ENCODE measurements around the gene SLC7A14.

SLC7A14 gene

GRCh38 chr3:170493712-170494182, 92.1 kb downstream of the SLC7A14 start:
- CTCF ChIA-PET, result no interaction called here
- no peak for DNase-seq
- H3K27ac ChIP-seq (ENCODE audit: insufficient read depth in 1 of 2, low read depth in 1 of 2, low read length in 2 of 2, poor library complexity in 1 of 2, severe bottlenecking in 2 of 2), result no peak overlapping the region

GRCh38 chr3:170491901-170492300, 94.0 kb downstream of the SLC7A14 start:
- ChIA-PET CTCF (interaction anchor here (1.3 kb wide), 1 partner anchor 31 kb away, joined by 3 read pairs; no protein-coding TSS in a partner anchor), POLR2A (no interaction called here)
- no peak for DNase-seq
- no peak overlapping the region for H3K4me3 ChIP-seq (ENCODE audit: control insufficient read depth in 1 of 7, extremely low read depth in 1 of 7, insufficient read depth in 4 of 7, low read depth in 2 of 7, low read length in 6 of 7)
- H3K36me3 ChIP-seq (ENCODE audit: control insufficient read depth in 4 of 4, insufficient read depth in 4 of 4, low read length in 3 of 4), result no peaks in the 10 kb centered on the region
- peaks cover 0 to 6% (median 2%) of the 10 kb centered on the region in 5 experiments for H3K27me3 ChIP-seq (replicated peaks in 2 of 5; ENCODE audit: control insufficient read depth in 4 of 5, insufficient read depth in 5 of 5, low read length in 4 of 5)
- no peaks in the 10 kb centered on the region for H3K4me1 ChIP-seq (ENCODE audit: control extremely low read depth in 1 of 4, control insufficient read depth in 4 of 4, insufficient read depth in 4 of 4, low read length in 3 of 4)
- H3K27ac ChIP-seq (ENCODE audit: insufficient read depth in 1 of 2, low read depth in 1 of 2, low read length in 2 of 2, poor library complexity in 1 of 2, severe bottlenecking in 2 of 2), result no peak overlapping the region
- no peaks in the 10 kb centered on the region for H3K9me3 ChIP-seq (ENCODE audit: control extremely low read depth in 1 of 5, control insufficient read depth in 4 of 5, insufficient read depth in 2 of 5, low read depth in 1 of 5, low read length in 4 of 5)
- 100% methylated on average over 3 of the region's 3 CpGs for WGBS (ENCODE audit: insufficient coverage)

More at GRCh38 chr3:170493712-170494182, 92.1 kb downstream of the SLC7A14 start:
- POLR2A ChIA-PET, result no interaction called here
- Histone ChIP-seq H3K4me1 (ENCODE audit: control extremely low read depth in 1 of 4, control insufficient read depth in 4 of 4, insufficient read depth in 4 of 4, low read length in 3 of 4) (no peaks in the 10 kb centered on the region), H3K27me3 (replicated peaks in 2 of 5; ENCODE audit: control insufficient read depth in 4 of 5, insufficient read depth in 5 of 5, low read length in 4 of 5) (peaks cover 0 to 3% (median 0%) of the 10 kb centered on the region in 5 experiments), H3K36me3 (ENCODE audit: control insufficient read depth in 4 of 4, insufficient read depth in 4 of 4, low read length in 3 of 4) (no peaks in the 10 kb centered on the region), H3K4me3 (ENCODE audit: control insufficient read depth in 1 of 7, extremely low read depth in 1 of 7, insufficient read depth in 4 of 7, low read depth in 2 of 7, low read length in 6 of 7) (no peak overlapping the region), H3K9me3 (ENCODE audit: control extremely low read depth in 1 of 5, control insufficient read depth in 4 of 5, insufficient read depth in 2 of 5, low read depth in 1 of 5, low read length in 4 of 5) (no peaks in the 10 kb centered on the region)
- WGBS (ENCODE audit: insufficient coverage), result no CpG with 5 or more reads among the region's 2 CpGs

- Histone ChIP-seq H3K27ac (ENCODE audit: insufficient read depth in 1 of 2, low read depth in 1 of 2, low read length in 2 of 2, poor library complexity in 1 of 2, severe bottlenecking in 2 of 2) (no peak overlapping the region), H3K9me3 (ENCODE audit: control extremely low read depth in 1 of 5, control insufficient read depth in 4 of 5, insufficient read depth in 2 of 5, low read depth in 1 of 5, low read length in 4 of 5) (no peaks in the 10 kb centered on the region), H3K36me3 (ENCODE audit: control insufficient read depth in 4 of 4, insufficient read depth in 4 of 4, low read length in 3 of 4) (no peaks in the 10 kb centered on the region), H3K4me1 (ENCODE audit: control extremely low read depth in 1 of 4, control insufficient read depth in 4 of 4, insufficient read depth in 4 of 4, low read length in 3 of 4) (no peaks in the 10 kb centered on the region), H3K27me3 (replicated peaks in 2 of 5; ENCODE audit: control insufficient read depth in 4 of 5, insufficient read depth in 5 of 5, low read length in 4 of 5) (peaks cover 0 to 6% (median 2%) of the 10 kb centered on the region in 5 experiments), H3K4me3 (ENCODE audit: control insufficient read depth in 1 of 7, extremely low read depth in 1 of 7, insufficient read depth in 4 of 7, low read depth in 2 of 7, low read length in 6 of 7) (no peak overlapping the region)
- CTCF ChIA-PET, result interaction anchor here (0.9 kb wide), 1 partner anchor 77 kb away, joined by 3 read pairs; no protein-coding TSS in a partner anchor
- 100% methylated on average over 1 of the region's 2 CpGs for WGBS (ENCODE audit: insufficient coverage)
- DNase-seq, result no peak
- POLR2A ChIA-PET, result no interaction called here
These were observed 94.9 kb downstream of the SLC7A14 start for GRCh38 chr3:170490828-170491560.

- H3K4me1 ChIP-seq (ENCODE audit: control extremely low read depth in 1 of 4, control insufficient read depth in 4 of 4, insufficient read depth in 4 of 4, low read length in 3 of 4), result no peaks in the 10 kb centered on the region
- WGBS (ENCODE audit: insufficient coverage), result no CpG with 5 or more reads among the region's 4 CpGs
- no peaks in the 10 kb centered on the region for H3K9me3 ChIP-seq (ENCODE audit: control extremely low read depth in 1 of 5, control insufficient read depth in 4 of 5, insufficient read depth in 2 of 5, low read depth in 1 of 5, low read length in 4 of 5)
- ChIA-PET POLR2A (no interaction called here), CTCF (interaction anchor here (0.6 kb wide), 1 partner anchor 1886 kb away, joined by 3 read pairs; no protein-coding TSS in a partner anchor)
- H3K27me3 ChIP-seq (replicated peaks in 2 of 5; ENCODE audit: control insufficient read depth in 4 of 5, insufficient read depth in 5 of 5, low read length in 4 of 5), result peaks cover 0 to 6% (median 5%) of the 10 kb centered on the region in 5 experiments
- no peak overlapping the region for H3K27ac ChIP-seq (ENCODE audit: insufficient read depth in 1 of 2, low read depth in 1 of 2, low read length in 2 of 2, poor library complexity in 1 of 2, severe bottlenecking in 2 of 2)
- H3K36me3 ChIP-seq (ENCODE audit: control insufficient read depth in 4 of 4, insufficient read depth in 4 of 4, low read length in 3 of 4), result no peaks in the 10 kb centered on the region
- no peak overlapping the region for H3K4me3 ChIP-seq (ENCODE audit: control insufficient read depth in 1 of 7, extremely low read depth in 1 of 7, insufficient read depth in 4 of 7, low read depth in 2 of 7, low read length in 6 of 7)
- no peak for DNase-seq
These were observed 97.1 kb downstream of the SLC7A14 start for GRCh38 chr3:170488802-170489201.

- DNase-seq, result no peak
- Histone ChIP-seq H3K4me1 (ENCODE audit: control extremely low read depth in 1 of 4, control insufficient read depth in 4 of 4, insufficient read depth in 4 of 4, low read length in 3 of 4) (no peaks in the 10 kb centered on the region), H3K27ac (ENCODE audit: insufficient read depth in 1 of 2, low read depth in 1 of 2, low read length in 2 of 2, poor library complexity in 1 of 2, severe bottlenecking in 2 of 2) (no peak overlapping the region), H3K9me3 (ENCODE audit: control extremely low read depth in 1 of 5, control insufficient read depth in 4 of 5, insufficient read depth in 2 of 5, low read depth in 1 of 5, low read length in 4 of 5) (no peaks in the 10 kb centered on the region), H3K4me3 (ENCODE audit: control insufficient read depth in 1 of 7, extremely low read depth in 1 of 7, insufficient read depth in 4 of 7, low read depth in 2 of 7, low read length in 6 of 7) (no peak overlapping the region), H3K27me3 (replicated peaks in 2 of 5; ENCODE audit: control insufficient read depth in 4 of 5, insufficient read depth in 5 of 5, low read length in 4 of 5) (peaks cover 0 to 6% (median 5%) of the 10 kb centered on the region in 5 experiments), H3K36me3 (ENCODE audit: control insufficient read depth in 4 of 4, insufficient read depth in 4 of 4, low read length in 3 of 4) (no peaks in the 10 kb centered on the region)
- ChIA-PET CTCF (no interaction called here), POLR2A (no interaction called here)
- 75% methylated on average over 2 of the region's 3 CpGs for WGBS (ENCODE audit: insufficient coverage)
These were observed 98.8 kb downstream of the SLC7A14 start for GRCh38 chr3:170487031-170487430.

GRCh38 chr3:170486398-170486797, 99.5 kb downstream of the SLC7A14 start:
- Histone ChIP-seq H3K4me3 (ENCODE audit: control insufficient read depth in 1 of 7, extremely low read depth in 1 of 7, insufficient read depth in 4 of 7, low read depth in 2 of 7, low read length in 6 of 7) (no peak overlapping the region), H3K27ac (ENCODE audit: insufficient read depth in 1 of 2, low read depth in 1 of 2, low read length in 2 of 2, poor library complexity in 1 of 2, severe bottlenecking in 2 of 2) (no peak overlapping the region), H3K27me3 (replicated peaks in 2 of 5; ENCODE audit: control insufficient read depth in 4 of 5, insufficient read depth in 5 of 5, low read length in 4 of 5) (peaks cover 0 to 5% (median 3%) of the 10 kb centered on the region in 5 experiments), H3K36me3 (ENCODE audit: control insufficient read depth in 4 of 4, insufficient read depth in 4 of 4, low read length in 3 of 4) (no peaks in the 10 kb centered on the region), H3K9me3 (ENCODE audit: control extremely low read depth in 1 of 5, control insufficient read depth in 4 of 5, insufficient read depth in 2 of 5, low read depth in 1 of 5, low read length in 4 of 5) (no peaks in the 10 kb centered on the region), H3K4me1 (ENCODE audit: control extremely low read depth in 1 of 4, control insufficient read depth in 4 of 4, insufficient read depth in 4 of 4, low read length in 3 of 4) (no peaks in the 10 kb centered on the region)
- no peak for DNase-seq
- WGBS (ENCODE audit: insufficient coverage), result 96% methylated on average over 9 of the region's 9 CpGs
- ChIA-PET POLR2A (no interaction called here), CTCF (interaction anchor here (0.7 kb wide), 1 partner anchor 42 kb away, joined by 3 read pairs; no protein-coding TSS in a partner anchor)

- H3K27me3 ChIP-seq (replicated peaks in 2 of 5; ENCODE audit: control insufficient read depth in 4 of 5, insufficient read depth in 5 of 5, low read length in 4 of 5), result peaks cover 0 to 5% (median 3%) of the 10 kb centered on the region in 5 experiments
- ChIA-PET POLR2A (no interaction called here), CTCF (no interaction called here)
- H3K27ac ChIP-seq (ENCODE audit: insufficient read depth in 1 of 2, low read depth in 1 of 2, low read length in 2 of 2, poor library complexity in 1 of 2, severe bottlenecking in 2 of 2), result no peak overlapping the region
- no peak overlapping the region for H3K4me3 ChIP-seq (ENCODE audit: control insufficient read depth in 1 of 7, extremely low read depth in 1 of 7, insufficient read depth in 4 of 7, low read depth in 2 of 7, low read length in 6 of 7)
- no peaks in the 10 kb centered on the region for H3K9me3 ChIP-seq (ENCODE audit: control extremely low read depth in 1 of 5, control insufficient read depth in 4 of 5, insufficient read depth in 2 of 5, low read depth in 1 of 5, low read length in 4 of 5)
- H3K4me1 ChIP-seq (ENCODE audit: control extremely low read depth in 1 of 4, control insufficient read depth in 4 of 4, insufficient read depth in 4 of 4, low read length in 3 of 4), result no peaks in the 10 kb centered on the region
- H3K36me3 ChIP-seq (ENCODE audit: control insufficient read depth in 4 of 4, insufficient read depth in 4 of 4, low read length in 3 of 4), result no peaks in the 10 kb centered on the region
- WGBS (ENCODE audit: insufficient coverage), result 100% methylated on average over 3 of the region's 4 CpGs
- no peak for DNase-seq
These were observed 100.2 kb downstream of the SLC7A14 start for GRCh38 chr3:170485696-170486095.

Measured in common myeloid progenitor, CD34-positive (primary cell).